ENCODE data around the gene SHISA4.

GRCh38 chr1:201880928-201881571 lies 7.6 kb upstream of the SHISA4 start:
- TF ChIP-seq CTCF (IDR thresholded peaks at IDR 0.05) (no peak), POLR2AphosphoS5 (IDR thresholded peaks at IDR 0.05) (no peak)
